Activated T-cell treated with anti-CD3 and anti-CD28 coated beads for 1 hour (primary cell): ENCODE measurements around the gene POLR3K.
"Not testable (repeated sequence)": the region's sequence is repeated elsewhere in the genome, so short reads cannot be mapped to it uniquely, and the experiment has no call there.

Experiments used
- DNase-seq: peaks from one replicate; pipeline ENCODE4 v3.0.0-alpha.2; 2020; ENCODE audit warnings: low read depth

POLR3K gene

GRCh38 chr16:63998-64913, 10.8 kb upstream of the POLR3K start:
- no peak for DNase-seq

DNA sequence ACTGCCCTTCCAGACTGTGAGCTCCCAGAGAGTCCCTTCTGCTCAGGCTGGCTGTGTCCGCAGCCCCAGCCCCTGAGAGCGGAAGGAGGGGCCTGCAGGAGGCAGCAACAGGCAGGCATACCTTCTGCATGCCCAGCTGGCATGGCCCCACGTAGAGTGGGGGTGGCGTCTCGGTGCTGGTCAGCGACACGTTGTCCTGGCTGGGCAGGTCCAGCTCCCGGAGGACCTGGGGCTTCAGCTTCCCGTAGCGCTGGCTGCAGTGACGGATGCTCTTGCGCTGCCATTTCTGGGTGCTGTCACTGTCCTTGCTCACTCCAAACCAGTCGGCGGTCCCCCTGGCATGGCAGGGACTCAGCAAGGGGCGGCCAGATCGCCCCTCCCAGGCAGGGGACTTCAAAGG, 10.1 kb upstream of the POLR3K start:
- DNase-seq = no peak

- no peak for DNase-seq
These were observed 9.6 kb upstream of the POLR3K start for GRCh38 chr16:62968-63391.

DNA sequence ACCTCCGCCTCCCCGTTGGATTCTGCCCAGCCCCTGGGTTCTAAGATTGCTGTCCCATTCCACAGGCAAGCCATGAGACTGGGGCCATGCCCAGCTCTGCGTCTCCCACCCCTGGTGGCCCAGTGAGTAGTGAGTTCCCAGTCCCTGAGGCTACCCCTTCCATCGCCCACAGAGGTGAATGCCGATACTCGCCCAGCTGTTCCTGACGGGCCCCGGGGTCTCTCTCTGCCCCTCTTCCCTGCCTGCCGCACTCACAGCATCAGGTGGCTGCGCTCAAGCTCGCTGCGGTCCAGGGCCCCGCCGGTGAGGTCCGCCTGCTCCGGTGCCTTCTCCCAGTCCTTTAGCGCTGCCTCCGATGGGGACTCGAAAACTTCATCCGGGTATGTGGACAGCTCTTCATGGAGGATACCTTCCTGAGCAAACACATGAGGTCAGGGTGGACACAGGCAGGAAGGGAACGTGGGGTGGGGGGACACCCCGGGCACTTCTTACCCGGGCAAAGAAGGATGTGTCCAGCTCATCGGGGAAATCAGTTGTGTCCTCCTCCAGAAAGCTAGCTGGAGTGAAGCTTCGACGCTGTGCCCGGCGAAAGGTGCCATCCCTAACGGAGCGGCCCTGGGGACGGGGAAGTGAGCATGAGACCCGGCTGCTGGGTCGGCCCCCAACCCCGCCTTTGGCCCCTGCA, 9.0 kb upstream of the POLR3K start:
- DNase-seq = no peak

- no peak for DNase-seq
These were observed 8.5 kb upstream of the POLR3K start for GRCh38 chr16:61879-62281.

DNA sequence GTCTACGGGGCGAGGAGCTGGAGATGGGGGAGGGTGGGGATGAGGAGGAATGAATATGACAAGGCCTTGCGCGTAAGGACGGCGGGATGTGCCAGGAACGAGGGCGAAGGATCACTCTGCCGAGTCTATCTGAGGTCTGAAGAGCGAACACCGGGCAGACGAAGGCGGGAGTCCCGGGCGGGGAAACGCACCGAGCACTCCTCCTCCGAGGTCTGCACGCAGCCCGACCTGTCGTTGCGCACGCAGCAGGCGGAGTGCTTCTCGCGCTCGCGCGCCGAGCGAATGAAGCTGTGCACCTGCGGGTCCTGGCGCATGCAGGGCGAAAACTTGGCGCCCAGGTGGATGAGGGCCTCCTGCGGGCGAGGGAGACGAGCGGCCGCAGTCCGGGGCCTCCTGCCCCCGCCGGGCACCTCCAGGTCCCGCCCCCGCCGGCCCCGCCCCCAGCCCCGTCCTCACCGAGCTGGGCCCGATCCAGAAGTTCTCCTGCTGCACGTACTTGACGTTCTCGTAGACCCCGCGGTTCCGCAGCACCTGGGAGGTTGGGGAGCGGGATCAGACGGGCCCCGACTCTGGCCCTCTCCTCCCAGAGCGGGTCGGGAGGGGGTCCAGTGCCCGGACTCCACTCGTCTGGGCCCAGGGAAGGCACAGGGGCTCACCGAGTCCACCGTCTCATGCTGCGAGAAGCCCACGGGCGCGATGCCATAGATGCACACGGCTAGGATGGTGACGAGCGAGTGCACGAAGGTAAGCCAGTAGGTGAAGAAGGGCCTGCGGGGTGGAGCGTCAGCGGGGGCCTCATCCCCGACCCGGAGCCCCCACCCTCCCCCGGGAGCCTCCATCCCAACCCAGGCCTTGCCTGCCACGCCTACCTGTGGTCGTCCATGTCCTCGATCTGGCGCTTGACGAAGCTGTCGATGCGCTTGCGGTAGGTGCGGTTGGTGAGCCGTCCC, 7.8 kb upstream of the POLR3K start:
- no peak for DNase-seq

GRCh38 chr16:60166-60565, 6.8 kb upstream of the POLR3K start:
- no peak for DNase-seq

GRCh38 chr16:59440-60059, 6.1 kb upstream of the POLR3K start:
- DNase-seq = no peak

GRCh38 chr16:58491-59439, 5.4 kb upstream of the POLR3K start:
- no peak for DNase-seq

DNA sequence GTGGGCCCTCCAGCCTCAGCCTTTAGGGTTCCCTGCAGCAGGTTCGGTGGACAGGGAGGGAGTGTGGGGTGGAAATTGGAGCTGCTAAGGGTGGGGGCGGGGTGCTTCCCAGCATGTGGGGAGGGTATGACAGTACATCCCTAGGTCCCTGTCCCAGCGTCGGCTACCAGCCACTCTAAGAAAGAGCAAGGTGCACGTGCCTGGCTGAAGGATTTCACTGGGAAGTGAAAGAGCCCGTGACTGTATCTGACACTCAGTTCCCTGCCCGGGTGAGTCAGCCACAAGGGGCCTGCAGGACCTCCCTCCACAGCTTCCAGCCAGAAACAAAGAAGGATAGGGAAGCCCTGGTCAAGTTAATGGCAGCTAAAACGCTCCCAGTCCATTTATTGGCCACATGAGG, 4.3 kb upstream of the POLR3K start:
- no peak for DNase-seq

- no peak for DNase-seq
These were observed 3.0 kb upstream of the POLR3K start for GRCh38 chr16:56231-56927.

GRCh38 chr16:55571-56136, 2.2 kb upstream of the POLR3K start:
- DNase-seq = no peak

DNA sequence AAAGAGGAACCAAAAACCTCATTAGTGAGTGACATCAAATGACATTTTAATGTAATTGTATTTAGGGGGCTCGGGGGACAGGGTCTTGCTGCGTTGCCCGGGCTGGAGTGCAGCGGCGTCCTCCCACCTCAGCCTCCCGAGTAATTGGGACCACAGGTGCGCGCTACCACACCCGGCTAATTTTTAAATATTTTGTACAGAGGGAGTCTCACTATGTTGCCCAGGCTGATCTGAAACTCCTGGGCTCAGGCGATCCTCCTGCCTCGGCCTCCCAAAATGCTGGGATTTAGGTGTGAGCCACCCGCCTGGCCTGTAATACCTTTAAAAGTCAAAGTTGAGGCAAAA, 801 bp upstream of the POLR3K start:
- no peak for DNase-seq

GRCh38 chr16:50769-51591, 2.4 kb downstream of the POLR3K start:
- DNase-seq = no peak

- no peak for DNase-seq
These were observed 6.2 kb downstream of the POLR3K start for GRCh38 chr16:47234-47633.

DNA sequence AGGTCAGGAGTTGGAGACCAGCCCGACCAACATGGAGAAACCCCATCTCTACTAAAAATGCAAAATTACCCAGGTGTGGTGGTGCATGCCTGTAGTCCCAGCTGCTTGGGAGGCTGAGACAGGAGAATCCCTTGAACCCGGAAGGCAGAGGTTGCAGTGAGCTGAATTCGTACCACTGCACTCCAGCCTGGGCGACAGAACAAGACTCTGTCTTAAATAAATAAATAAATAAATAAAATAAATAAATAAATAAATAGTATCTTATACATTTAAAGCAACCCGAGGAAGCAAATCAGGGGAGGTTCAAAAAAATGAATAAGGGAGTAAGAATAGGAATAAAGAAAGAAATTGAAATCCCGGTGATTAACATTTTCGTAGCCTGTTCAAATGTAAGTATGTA, 6.9 kb downstream of the POLR3K start:
- not testable (repeated sequence) for DNase-seq

DNA sequence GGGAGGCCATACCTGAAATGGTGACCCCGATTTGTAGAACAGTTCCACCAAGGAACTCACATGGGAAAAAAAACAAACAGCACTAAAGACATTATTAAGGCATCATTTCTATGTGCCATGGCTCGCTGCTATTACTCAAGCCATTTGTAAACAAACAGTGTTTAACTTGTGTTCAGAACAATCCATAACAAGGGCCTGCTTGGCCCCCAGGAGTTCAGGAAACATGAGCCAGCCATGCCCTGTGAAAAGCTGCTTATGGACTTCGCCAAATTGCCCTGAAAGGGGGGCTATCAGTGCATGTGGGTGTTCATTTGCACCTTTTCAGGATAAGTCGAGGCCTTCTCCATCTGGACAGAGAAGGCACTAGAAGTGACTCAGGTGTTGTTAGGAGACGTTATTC, 8.0 kb downstream of the POLR3K start:
- DNase-seq = no peak

DNA sequence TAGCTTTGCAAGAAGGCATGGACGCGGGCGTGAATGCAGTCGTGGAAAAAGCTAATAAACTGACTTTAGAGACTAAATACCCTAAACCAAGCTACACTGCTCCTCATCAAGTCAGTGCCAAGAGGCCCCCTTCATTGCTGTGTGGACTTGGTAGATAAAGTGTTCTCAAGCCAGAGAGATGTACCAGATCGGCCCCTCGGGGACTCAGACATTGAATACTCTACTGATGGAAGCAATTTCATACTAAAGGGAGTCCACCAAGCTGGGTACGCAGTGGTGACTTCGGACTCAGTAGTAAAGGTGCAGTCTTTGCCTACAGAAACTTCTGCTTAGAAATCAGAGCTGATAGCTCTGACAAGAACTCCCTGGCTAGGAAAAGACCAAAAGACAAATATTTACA, 8.8 kb downstream of the POLR3K start:
- DNase-seq = no peak

DNA sequence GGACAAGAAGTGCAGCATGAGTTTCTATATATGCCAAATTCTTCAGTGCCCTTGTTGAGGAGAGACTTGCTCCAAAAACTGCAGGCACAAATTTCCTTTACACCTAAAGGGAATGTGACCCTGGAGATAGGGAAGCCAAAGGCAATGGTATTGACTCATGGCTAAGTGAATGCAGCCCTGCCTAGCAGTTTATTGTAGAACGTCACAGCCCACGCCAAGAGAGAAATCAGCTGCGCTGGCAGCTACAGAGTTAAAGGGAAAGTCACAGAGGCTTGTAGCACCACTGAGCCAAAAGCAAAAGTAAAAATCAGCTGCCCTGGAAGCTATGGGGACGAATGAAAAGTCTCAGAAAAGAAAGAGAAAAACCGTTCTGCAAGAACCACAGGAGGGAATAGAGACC, 10.1 kb downstream of the POLR3K start:
- no peak for DNase-seq
